GM11168 (cell line): ENCODE measurements around the gene ADGRV1.
"Not testable (repeated sequence)": the region's sequence is repeated elsewhere in the genome, so short reads cannot be mapped to it uniquely, and the experiment has no call there.

Source experiments
- in situ Hi-C: fragments of 300-500 bp; cut with MboI; formaldehyde crosslinking; loops from one replicate; pipeline ENCODE4 v1.12.0; 2022; ENCODE audit warnings: low sequenced_read_pairs; ENCODE audit not compliant: unreplicated experiment

The ADGRV1 gene

GRCh38 chr5:90593083-90593482, 34.5 kb downstream of the ADGRV1 start:
- in situ Hi-C loops = not testable (repeated sequence)

DNA sequence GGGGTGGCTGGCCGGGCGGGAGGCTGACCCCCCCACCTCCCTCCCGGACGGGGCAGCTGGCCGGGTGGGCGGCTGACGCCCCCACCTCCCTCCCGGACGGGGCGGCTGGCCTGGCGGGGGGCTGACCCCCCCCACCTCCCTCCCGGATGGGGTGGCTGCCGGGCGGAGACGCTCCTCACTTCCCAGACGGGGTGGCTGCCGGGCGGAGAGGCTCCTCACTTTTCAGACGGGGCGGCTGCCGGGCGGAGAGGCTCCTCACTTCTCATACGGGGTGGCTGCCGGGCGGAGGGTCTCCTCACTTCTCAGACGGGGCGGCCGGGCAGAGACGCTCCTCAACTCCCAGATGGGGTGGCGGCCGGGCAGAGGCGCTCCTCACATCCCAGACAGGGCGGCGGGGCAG, 37.2 kb downstream of the ADGRV1 start:
- in situ Hi-C loops = not testable (repeated sequence)

GRCh38 chr5:90598293-90598692, 39.7 kb downstream of the ADGRV1 start:
- in situ Hi-C loops = no loop called here

- in situ Hi-C loops = loop anchor here (10.0 kb wide), 1 partner anchor 136 kb away; no protein-coding TSS in a partner anchor
Measured at GRCh38 chr5:90600307-90600706, 41.7 kb downstream of the ADGRV1 start.

DNA sequence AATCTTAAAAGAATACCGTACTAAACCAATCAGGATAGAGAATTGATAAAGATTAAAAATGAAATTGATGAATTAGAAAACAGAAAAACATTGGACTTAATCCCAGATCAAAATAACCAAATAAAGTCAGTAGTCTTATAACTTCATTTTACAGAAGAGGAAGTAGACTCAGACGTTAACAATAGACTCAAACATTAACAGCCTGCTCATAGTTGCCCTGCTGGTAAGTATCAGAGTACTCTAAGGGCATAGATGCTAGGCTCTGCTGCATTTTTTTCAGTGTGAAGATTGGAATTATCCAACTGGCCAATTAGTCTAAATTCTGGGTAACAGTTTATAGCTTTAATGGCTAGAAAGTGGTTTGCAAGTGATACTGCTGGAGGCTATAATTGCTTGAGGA, 42.9 kb downstream of the ADGRV1 start:
- in situ Hi-C loops = loop anchor here (10.0 kb wide), 1 partner anchor 137 kb away; no protein-coding TSS in a partner anchor

GRCh38 chr5:90602681-90603080, 44.1 kb downstream of the ADGRV1 start:
- in situ Hi-C loops = loop anchor here (10.0 kb wide), 1 partner anchor 138 kb away; no protein-coding TSS in a partner anchor

- in situ Hi-C loops = loop anchor here (10.0 kb wide), 1 partner anchor 142 kb away; no protein-coding TSS in a partner anchor
Measured at GRCh38 chr5:90606539-90606938, 47.9 kb downstream of the ADGRV1 start.

DNA sequence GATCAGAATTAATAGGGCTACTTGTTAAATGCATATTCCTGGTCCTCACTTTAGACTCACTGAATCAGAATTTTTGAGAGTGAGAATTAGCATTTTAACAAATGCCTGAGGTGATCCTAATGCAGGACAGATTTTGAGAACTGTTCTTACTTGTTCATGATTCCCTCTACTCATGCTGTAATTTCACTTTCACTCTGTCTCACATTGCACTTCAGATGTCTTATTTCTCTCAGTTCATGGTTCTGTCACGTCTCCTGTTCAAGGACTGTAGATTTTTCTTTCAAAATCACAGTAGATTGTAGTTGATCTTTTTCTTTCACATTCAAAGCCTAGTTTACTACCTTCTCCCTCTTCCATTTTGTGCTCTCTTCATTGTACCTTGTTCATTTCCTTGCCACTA, 54.3 kb downstream of the ADGRV1 start:
- in situ Hi-C loops = no loop called here

- in situ Hi-C loops = no loop called here
Measured at GRCh38 chr5:90613459-90613858, 54.9 kb downstream of the ADGRV1 start.

- in situ Hi-C loops = no loop called here
Measured at GRCh38 chr5:90613918-90614504, 55.4 kb downstream of the ADGRV1 start.

DNA sequence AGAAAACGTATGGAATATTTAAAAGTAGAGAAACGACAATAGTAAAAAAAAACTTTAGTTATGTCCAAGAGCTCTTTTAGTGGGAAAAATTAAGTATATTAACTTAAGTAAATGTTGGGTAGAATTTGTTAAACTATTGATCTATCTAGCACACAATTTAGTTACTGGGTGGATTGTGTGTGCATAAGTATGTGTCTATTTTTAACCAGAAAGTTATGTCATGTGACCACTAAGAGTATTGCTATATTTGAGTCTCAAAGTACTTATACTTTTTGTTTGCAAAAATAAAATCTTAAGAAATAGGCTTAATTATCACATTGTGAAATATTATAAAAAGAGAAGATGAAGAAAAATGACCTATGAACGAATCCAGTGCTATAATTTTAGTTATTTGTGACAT, 56.8 kb downstream of the ADGRV1 start:
- in situ Hi-C loops = no loop called here

DNA sequence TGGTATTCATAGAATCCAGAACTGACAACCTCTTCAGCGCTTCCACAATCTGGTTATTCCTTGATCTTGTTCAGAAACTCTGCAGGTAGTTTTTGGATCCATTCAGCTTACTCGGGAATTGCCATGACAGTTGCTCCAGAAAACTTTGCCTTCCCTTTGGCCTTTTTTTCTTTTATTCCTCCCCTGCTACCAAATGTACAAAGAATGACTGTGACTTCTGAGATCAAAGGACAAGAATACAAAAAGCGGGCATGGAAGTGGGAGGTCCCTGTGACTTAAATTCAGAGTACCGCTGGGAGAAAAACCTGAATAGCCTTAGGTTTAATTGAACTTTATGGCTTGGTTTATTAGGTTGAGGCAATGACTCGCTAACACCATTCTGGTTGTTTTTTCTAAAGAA, 59.5 kb downstream of the ADGRV1 start:
- in situ Hi-C loops = no loop called here

DNA sequence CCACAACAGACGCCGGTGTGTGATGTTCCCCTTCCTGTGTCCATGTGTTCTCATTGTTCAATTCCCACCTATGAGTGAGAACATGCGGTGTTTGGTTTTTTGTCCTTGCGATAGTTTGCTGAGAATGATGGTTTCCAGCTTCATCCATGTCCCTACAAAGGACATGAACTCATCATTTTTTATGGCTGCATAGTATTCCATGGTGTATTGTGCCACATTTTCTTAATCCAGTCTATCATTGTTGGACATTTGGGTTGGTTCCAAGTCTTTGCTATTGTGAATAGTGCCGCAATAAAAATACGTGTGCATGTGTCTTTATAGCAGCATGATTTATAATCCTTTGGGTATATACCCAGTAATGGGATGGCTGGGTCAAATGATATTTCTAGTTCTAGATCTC, 61.2 kb downstream of the ADGRV1 start:
- in situ Hi-C loops = not testable (repeated sequence)

DNA sequence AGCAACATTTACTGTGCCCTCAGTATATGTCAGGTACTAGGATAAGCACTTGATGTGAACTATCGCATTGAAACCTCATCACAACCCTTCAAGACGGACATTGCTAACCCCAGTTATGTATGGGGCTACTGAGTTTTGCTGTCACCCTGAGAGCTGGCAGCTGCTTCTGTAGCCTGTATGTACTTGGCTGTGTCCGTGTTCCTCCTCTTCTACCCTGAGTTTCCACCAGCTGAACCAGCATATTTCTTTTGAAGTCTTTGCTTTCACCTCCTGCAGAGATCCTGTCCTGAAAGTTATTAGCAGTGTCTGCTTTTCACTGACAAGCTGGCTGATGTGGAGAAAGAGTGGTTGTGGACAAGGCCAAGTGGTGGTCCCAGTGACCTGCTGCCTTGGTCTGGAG, 63.3 kb downstream of the ADGRV1 start:
- in situ Hi-C loops = no loop called here

DNA sequence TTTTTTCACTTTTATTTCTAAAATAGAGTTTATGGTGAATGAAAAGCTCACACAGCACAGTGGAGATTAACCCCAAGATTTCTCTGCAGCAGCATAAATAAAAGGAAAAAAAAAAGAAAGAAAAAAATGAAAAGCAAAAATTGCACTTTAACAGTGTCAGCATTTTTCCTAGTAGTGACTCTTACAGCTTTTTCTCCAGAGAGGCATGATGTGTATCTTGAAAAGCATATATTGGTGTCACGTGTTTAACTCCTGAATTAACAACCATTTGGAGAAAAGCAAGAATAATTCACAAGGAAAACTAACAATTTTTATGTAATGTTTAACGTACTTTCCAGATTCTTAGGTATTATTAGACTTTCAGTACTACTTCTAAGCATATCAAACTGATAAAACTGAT, 67.9 kb downstream of the ADGRV1 start:
- in situ Hi-C loops = no loop called here

- in situ Hi-C loops = no loop called here
Measured at GRCh38 chr5:90628492-90628891, 69.9 kb downstream of the ADGRV1 start.

- in situ Hi-C loops = no loop called here
Measured at GRCh38 chr5:90632791-90633190, 74.2 kb downstream of the ADGRV1 start.

GRCh38 chr5:90636948-90637347, 78.4 kb downstream of the ADGRV1 start:
- in situ Hi-C loops = no loop called here

DNA sequence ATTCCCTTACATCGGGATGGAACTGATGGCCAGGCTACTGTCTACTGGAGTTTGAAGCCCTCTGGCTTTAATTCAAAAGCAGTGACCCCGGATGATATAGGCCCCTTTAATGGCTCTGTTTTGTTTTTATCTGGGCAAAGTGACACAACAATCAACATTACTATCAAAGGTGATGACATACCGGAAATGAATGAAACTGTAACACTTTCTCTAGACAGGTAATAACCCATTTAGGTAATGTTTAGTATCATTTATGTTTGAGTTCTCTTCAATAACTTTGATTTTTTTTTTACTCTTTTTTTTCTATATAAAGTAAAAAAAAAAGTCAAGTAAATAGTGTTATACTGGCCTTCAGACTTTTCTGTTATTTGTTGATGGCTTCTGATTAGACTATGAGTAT, 79.1 kb downstream of the ADGRV1 start:
- in situ Hi-C loops = no loop called here

- in situ Hi-C loops = no loop called here
Measured at GRCh38 chr5:90638878-90639277, 80.3 kb downstream of the ADGRV1 start.

DNA sequence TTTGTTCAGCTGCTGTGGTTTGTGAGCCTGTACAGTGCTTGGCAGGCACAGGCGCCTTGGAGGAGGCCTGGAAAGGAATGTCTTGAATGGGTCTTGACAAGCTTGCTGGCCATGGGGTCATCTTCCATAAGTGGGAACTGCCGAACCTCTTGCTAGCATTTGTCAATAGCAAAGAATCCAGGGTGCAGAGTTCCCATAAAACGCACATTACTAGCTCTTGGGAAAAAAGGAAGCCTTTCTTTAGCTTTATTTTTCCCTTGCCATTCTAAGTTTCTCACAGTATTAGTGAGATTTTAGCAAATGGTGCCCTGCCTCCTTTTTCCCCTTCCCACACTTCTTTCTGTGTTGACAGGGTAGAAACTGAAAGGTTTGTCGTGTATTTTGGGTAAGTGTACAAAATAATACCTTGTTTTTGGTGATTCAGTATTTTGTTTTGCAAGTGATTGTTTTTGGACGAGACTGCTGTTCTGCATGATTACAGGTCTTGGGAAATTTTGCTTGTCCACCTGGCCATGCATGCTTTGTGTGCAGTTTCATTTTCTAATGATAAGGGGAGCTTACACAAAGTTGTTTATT, 82.0 kb downstream of the ADGRV1 start:
- in situ Hi-C loops = no loop called here

DNA sequence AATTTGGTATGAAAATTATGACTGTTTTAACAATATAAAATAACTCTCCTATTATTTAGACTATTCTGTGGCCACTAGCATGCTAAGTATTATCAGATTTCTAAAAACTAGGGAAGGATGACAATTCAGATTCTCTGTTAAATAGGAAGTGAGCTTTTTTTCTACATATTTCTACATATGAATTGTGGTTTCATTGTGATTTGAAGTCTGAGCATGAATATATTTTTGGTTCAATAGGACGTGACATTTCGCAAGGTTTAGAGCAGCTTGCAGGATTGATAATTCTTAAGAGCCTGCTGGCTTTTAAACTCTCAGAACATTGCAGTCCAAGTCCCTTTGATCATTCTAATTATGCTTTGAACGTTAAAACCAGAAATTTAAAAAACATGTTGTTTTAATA, 82.9 kb downstream of the ADGRV1 start:
- in situ Hi-C loops = no loop called here
